Neural progenitor cell (in vitro differentiated cells): ENCODE data around the gene ABTB2.

Source experiments
- CTCF ChIP-seq: fragments of 200-600 bp; sonication (generic); IDR thresholded peaks from 2 replicates; pipeline ENCODE4 v1.5.1; 2017; ENCODE audit warnings: antibody characterized with exemption, mild to moderate bottlenecking
- EZH2 ChIP-seq: fragments of 200-600 bp; sonication (generic); IDR thresholded peaks from 2 replicates; pipeline ENCODE4 v1.6.1; 2017; ENCODE audit warnings: antibody characterized with exemption, mild to moderate bottlenecking, moderate library complexity

DNA sequence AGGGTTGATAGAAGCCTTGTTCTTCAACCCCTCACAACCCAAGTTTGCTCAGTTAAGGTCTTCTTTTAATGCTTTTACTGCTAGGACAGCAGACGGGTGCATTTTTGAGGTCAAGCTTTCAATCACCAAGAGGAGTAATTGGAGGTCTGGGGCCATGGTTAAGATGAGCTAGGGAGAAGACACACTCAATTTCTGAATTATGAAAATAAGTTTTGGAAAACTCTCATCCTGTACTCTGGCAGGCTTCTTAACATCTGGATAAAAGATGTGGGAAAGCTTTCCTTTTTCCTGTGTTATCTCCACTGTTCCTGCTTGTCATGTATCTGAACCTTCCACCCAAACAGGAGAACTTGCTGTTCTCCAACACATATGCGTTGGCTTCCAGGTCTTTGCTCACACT is 9.7 kb downstream of the ABTB2 start:
- TF ChIP-seq CTCF, result no peak
- TF ChIP-seq EZH2, result no peak
